Subcutaneous adipose tissue (tissue), 4 donors: ENCODE results near the gene NLRP10. TPM values are rescaled to one million over a fixed set of nuclear protein-coding genes. Genes with fewer than 3 reads are reported as not detected.

ENCODE experiments used
- CTCF ChIP-seq: fragments of 450-650 bp; IDR thresholded peaks from one replicate; pipeline ENCODE4 v1.5.1; 2016; ENCODE audit warnings: low read depth, mild to moderate bottlenecking, control low read depth, antibody characterized with exemption, moderate library complexity
- total RNA-seq, 4 donors: library from RNA; depleted of rRNA; stranded (reverse); fragments of >200 nt; gene quantifications; one replicate each; pipeline ENCODE4 v1.1.0, GENCODE V29; 2016

Gene NLRP10
- not detected for total RNA-seq

GRCh38 chr11:7965386-7965785 is at the start of gene NLRP10:
TSS of gene NLRP10 (minus strand) at chr11:7965447. CDS start at chr11:7963495, 1,952 bp downstream.
- TF ChIP-seq CTCF: no peak

DNA sequence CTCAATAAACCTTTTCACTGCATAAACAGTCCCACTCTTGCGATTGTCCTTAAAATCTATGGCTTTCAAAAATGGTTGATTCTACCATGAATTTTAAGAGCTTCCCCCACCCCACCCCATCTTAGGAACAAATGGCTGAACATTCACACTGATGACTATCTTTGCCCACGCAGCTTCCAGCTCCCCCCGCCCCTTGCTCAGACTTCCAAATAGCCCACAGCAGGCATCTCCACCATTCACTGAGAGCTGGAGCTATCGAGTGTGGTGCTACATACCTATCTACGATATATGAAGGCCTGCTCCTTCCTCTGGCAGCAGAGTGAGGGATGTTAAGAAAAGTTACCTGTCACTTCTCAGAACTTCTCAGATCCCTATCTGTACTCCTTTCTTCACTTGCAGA is 48.6 kb upstream of the NLRP10 start:
- no peak for TF ChIP-seq CTCF

DNA sequence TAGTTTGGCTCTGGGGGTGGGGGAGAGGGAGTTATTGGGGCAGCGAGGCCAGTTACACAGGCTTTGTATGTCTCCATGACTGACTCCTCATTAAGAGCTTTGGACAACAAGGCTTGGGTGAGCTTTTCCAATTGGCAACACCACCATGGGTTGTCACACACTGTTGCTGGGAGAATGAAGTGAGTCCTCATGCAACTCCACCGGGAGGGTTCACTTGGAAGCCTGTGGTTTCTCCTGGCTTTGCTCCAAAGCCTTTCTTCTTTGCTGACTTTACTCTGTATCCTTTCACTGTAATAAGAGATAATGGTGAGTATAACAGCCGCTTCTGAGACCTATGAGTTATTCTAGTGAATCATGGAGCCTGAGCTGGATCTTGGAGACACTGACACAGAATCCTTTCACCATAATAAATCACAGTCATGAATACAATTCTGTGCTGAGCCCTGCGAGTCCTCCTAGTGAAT is 46.8 kb upstream of the NLRP10 start:
- TF ChIP-seq CTCF: no peak

DNA sequence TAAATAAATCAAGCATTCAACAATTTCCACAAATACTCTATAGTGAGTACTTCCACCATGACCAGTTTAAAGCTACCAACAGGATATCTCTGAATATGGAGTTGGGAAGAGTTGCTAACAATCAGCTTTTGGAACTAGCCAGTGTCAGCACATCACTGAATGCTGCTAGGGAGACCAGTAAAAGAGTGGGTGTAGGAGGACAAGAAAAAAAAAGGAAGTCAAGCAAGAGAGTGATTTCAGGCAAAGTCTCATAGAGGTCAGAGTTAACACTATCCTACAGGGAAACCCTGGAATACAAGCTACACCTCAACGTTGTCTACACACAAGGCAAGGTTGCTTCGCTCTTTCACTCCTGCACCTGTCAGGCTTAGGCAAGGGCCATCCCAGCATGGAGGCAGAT is 46.1 kb upstream of the NLRP10 start:
- no peak for TF ChIP-seq CTCF

DNA sequence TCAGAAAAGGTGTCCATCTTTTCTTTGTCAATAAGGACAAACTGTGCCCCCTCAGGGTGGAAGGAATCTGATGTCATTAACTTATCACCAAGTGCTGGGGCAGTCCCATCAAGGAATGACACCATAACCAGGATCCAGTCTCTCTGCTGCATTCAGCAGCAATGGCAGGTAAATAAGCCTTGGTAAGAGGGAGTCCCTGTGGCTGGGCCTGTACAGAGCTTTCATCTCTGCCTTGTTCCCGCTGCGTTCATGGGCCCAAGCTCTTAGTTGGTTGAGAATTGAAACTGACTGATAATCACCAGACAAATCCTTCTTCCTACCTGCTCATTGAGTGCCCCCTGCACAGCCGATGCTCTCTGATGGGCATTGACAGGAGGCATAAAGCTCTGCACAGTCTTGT is 44.6 kb upstream of the NLRP10 start:
- TF ChIP-seq CTCF: no peak

- no peak for TF ChIP-seq CTCF
Observed at GRCh38 chr11:8008212-8008611, 43.0 kb upstream of the NLRP10 start.

GRCh38 chr11:8006349-8006977 is 41.2 kb upstream of the NLRP10 start:
- TF ChIP-seq CTCF: no peak
